ENCODE results near the gene CARD14. TPM values are rescaled to one million over a fixed set of nuclear protein-coding genes. Genes with fewer than 3 reads are reported as not detected.

CARD14 gene
- total RNA-seq, 3 donors from 2014 or later (not counting 1 experiment from before 2014, with no cell fraction given), result 0.12 to 0.38 TPM; not detected in 1

DNA sequence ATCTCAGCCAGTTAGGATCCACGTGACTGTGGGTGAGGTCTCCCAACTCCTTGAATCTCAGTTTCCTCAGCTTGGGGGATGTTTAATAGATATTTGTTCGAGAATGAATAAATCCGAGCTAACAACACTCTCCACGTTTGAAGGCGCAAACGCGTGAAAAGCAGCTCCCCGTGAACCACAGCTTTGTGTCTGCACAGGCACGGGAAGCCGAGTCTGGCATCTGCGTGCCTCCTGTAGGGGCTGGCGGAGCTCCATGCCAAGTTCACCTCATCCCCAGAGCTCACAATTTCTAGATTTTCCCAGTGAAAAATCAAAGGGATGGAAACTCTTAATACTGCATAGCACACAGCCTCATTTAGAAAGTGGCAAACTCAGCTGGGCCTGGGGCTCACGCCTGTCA lies 36.0 kb downstream of the CARD14 start:
- Histone ChIP-seq H3K9me3 (ENCODE audit: control insufficient read depth, insufficient read depth, low read length) (no peaks in the 10 kb centered on the region), H3K4me1 (ENCODE audit: control insufficient read depth, insufficient read depth, low read length) (no peaks in the 10 kb centered on the region), H3K36me3 (ENCODE audit: control insufficient read depth, insufficient read depth, low read length) (peaks cover 18% of the 10 kb centered on the region), H3K27me3 (ENCODE audit: control insufficient read depth, insufficient read depth, low read length) (no peaks in the 10 kb centered on the region), H3K4me3 (ENCODE audit: low read length) (no peak overlapping the region), H3K27ac (ENCODE audit: low read length) (no peak overlapping the region)
- Mint-ChIP-seq H3K4me3 (no peak overlapping the region), H3K9me3 (no peaks in the 10 kb centered on the region), H3K36me3 (no peaks in the 10 kb centered on the region), H3K27ac (no peak overlapping the region), H3K27me3 (ENCODE audit: low read depth in 2 of 2) (no peaks in the 10 kb centered on the region), H3K4me1 (no peaks in the 10 kb centered on the region)
- intact Hi-C loops (cut with micrococcal nuclease), result no loop called here
- ATAC-seq (no peak), DNase-seq (no peak)
- no peak for TF ChIP-seq CTCF (IDR thresholded peaks at IDR 0.05)
- 90% methylated on average over 13 of the region's 13 CpGs for WGBS (ENCODE audit: insufficient coverage)

DNA sequence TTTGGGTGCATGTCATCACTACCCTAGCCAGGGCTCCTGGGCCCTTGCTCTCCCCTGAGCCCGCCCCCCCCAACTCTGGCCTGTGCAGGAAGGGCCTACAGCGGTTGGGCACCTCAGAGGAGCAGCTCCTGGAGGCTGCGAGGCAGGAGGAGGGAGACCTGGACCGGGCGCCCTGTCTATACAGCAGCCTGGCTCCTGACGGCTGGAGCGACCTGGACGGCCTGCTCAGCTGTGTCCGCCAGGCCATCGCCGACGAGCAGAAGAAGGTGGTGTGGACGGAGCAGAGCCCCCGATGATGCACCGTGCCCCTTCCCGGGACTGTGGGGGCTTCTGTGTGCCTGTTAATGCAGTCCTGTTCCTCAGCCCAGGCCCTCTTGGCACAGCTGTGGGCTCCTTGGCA lies 38.2 kb downstream of the CARD14 start:
- no peak overlapping the region for H3K27ac ChIP-seq (ENCODE audit: low read length)
- H3K36me3 ChIP-seq (ENCODE audit: control insufficient read depth, insufficient read depth, low read length), result peaks cover 38% of the 10 kb centered on the region
- DNase-seq, result no peak
- TF ChIP-seq CTCF (IDR thresholded peaks at IDR 0.05), result no peak
- H3K9me3 ChIP-seq (ENCODE audit: control insufficient read depth, insufficient read depth, low read length), result no peaks in the 10 kb centered on the region
- no peaks in the 10 kb centered on the region for H3K27me3 ChIP-seq (ENCODE audit: control insufficient read depth, insufficient read depth, low read length)
- H3K9me3 Mint-ChIP-seq, result no peaks in the 10 kb centered on the region
- H3K4me3 ChIP-seq (ENCODE audit: low read length), result no peak overlapping the region
- intact Hi-C loops (cut with micrococcal nuclease), result no loop called here
- no peak for ATAC-seq
- H3K27ac Mint-ChIP-seq, result no peak overlapping the region
- H3K36me3 Mint-ChIP-seq, result no peaks in the 10 kb centered on the region
- no peaks in the 10 kb centered on the region for H3K27me3 Mint-ChIP-seq (ENCODE audit: low read depth in 2 of 2)
- no peaks in the 10 kb centered on the region for H3K4me1 Mint-ChIP-seq
- peaks cover 2% of the 10 kb centered on the region for H3K4me1 ChIP-seq (ENCODE audit: control insufficient read depth, insufficient read depth, low read length)
- H3K4me3 Mint-ChIP-seq, result no peak overlapping the region
- WGBS (ENCODE audit: insufficient coverage), result 96% methylated on average over 16 of the region's 16 CpGs

GRCh38 chr17:80209765-80210164 lies 39.9 kb downstream of the CARD14 start:
- no peaks in the 10 kb centered on the region for H3K9me3 ChIP-seq (ENCODE audit: control insufficient read depth, insufficient read depth, low read length)
- Mint-ChIP-seq H3K4me1 (no peaks in the 10 kb centered on the region), H3K27ac (no peak overlapping the region), H3K27me3 (ENCODE audit: low read depth in 2 of 2) (no peaks in the 10 kb centered on the region), H3K4me3 (no peak overlapping the region), H3K36me3 (no peaks in the 10 kb centered on the region), H3K9me3 (no peaks in the 10 kb centered on the region)
- H3K4me1 ChIP-seq (ENCODE audit: control insufficient read depth, insufficient read depth, low read length), result peaks cover 12% of the 10 kb centered on the region
- WGBS (ENCODE audit: insufficient coverage), result 91% methylated on average over 12 of the region's 12 CpGs
- no peak for TF ChIP-seq CTCF (IDR thresholded peaks at IDR 0.05)
- DNase-seq (no peak), ATAC-seq (no peak)
- intact Hi-C loops (cut with micrococcal nuclease), result no loop called here
- H3K36me3 ChIP-seq (ENCODE audit: control insufficient read depth, insufficient read depth, low read length), result peaks cover 51% of the 10 kb centered on the region
- H3K27ac ChIP-seq (ENCODE audit: low read length), result no peak overlapping the region
- no peaks in the 10 kb centered on the region for H3K27me3 ChIP-seq (ENCODE audit: control insufficient read depth, insufficient read depth, low read length)
- H3K4me3 ChIP-seq (ENCODE audit: low read length), result no peak overlapping the region

DNA sequence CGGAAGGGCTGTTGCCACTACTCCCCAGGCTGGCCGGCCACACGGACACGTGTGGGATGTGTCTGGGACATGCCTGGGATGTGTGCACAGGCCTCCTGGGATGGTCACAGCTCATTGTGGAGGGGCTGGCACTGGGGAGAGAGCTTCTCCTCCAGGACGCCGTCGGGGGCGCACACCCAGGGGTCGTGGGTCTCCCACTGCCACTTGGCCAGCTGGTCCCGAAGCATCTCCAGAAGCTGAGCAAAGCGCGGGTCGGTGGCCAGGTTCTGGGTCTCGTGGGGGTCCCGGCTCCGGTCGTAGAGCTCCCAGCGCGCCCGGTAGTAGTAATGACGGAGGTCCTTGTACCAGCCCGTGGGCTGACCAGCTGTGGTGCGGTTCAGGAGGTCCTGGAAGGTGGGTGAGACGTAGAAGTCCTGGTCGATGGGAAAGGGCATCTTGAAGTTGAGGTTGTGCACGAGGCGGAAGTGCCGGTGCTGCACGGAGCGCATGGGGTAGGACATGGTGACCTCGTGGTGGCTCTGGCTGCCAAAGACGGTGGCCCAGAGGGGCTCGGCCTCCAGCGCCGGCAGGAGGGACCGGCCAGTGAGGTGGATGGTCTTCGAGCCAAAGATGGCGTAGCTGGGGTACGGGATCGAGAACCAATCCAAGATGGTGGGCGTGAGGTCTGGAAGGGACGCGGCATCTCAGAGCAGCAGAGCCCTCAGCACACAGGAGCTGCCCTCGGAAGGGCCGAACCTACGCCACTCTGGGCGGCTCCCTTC lies 40.7 kb downstream of the CARD14 start:
- Mint-ChIP-seq H3K27ac (no peak overlapping the region), H3K4me1 (no peaks in the 10 kb centered on the region), H3K27me3 (ENCODE audit: low read depth in 2 of 2) (no peaks in the 10 kb centered on the region), H3K9me3 (no peaks in the 10 kb centered on the region), H3K36me3 (no peaks in the 10 kb centered on the region), H3K4me3 (no peak overlapping the region)
- Histone ChIP-seq H3K27me3 (ENCODE audit: control insufficient read depth, insufficient read depth, low read length) (no peaks in the 10 kb centered on the region), H3K4me1 (ENCODE audit: control insufficient read depth, insufficient read depth, low read length) (peaks cover 12% of the 10 kb centered on the region), H3K4me3 (ENCODE audit: low read length) (no peak overlapping the region), H3K9me3 (ENCODE audit: control insufficient read depth, insufficient read depth, low read length) (no peaks in the 10 kb centered on the region), H3K27ac (ENCODE audit: low read length) (no peak overlapping the region), H3K36me3 (ENCODE audit: control insufficient read depth, insufficient read depth, low read length) (peaks cover 56% of the 10 kb centered on the region)
- intact Hi-C loops (cut with micrococcal nuclease), result no loop called here
- DNase-seq (no peak), ATAC-seq (no peak)
- 96% methylated on average over 47 of the region's 47 CpGs for WGBS (ENCODE audit: insufficient coverage)
- no peak for TF ChIP-seq CTCF (IDR thresholded peaks at IDR 0.05)
